COLO668 (cell line): ENCODE data around the gene SLAMF8.

ENCODE experiments used
- DNase-seq: peaks from one replicate; lab custom pipeline; 2025; ENCODE audit not compliant: unreplicated experiment; lab: John Stamatoyannopoulos, UW

The SLAMF8 gene

DNA sequence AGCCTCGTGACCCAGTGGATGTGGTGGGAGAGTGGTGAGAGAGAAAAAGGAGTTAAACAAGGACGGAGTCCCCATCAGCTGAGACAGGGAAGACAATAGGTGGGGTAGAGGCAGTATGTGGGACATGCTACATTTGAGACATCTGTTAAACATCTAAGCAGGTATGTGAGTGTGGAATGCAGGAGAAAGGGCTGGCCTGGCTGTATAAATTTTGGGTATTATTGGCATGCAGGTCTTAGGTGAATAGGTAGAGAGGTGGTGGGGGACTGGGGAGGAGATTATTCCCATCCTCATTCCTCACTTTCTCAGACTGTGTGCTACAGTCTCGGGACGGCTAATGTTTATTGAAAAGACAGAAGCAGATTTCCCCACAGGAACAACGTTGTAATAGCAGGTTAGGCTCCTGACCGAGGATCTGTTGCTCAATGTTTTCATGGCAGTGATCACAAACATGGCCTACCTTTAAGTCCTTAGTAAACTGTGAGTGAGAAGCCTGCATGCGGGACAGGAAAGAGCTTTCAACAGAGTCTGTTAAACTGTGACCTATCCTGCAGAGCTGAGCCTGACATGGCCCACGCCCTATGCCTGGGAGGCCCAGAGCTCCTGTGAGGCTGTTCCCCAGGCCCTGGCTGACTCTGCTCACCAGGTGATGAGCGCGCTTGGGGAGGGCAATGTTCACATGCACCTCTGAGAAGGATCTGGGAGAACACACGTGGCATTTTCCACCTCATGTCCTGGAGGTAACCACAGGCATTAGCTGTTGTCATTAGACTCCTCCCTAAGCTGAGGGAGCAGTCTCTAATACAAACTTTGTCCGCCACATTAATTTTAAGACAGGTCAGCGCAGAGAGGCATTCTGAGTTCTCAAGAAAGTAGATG, 19.3 kb downstream of the SLAMF8 start:
- DNase-seq = no peak

DNA sequence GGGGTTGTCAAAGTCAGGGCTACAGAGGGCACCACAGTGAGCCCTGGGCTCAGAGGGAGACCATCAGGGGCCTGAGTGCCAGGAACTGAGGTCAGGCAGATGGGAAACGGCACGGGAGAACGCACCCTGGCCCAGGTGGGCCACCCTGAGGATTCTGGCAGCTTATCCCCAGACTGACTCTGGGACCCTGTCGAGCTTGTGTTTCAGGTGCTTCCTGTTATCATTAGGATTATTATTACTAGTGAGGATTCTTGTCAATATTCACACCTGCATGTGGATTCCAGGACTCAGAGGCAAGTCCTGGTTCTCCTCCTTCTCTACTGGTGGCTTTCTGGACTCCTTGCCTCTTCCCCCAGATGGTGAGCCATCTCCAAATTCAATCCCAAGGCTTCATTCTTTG, 20.6 kb downstream of the SLAMF8 start:
- no peak for DNase-seq

DNA sequence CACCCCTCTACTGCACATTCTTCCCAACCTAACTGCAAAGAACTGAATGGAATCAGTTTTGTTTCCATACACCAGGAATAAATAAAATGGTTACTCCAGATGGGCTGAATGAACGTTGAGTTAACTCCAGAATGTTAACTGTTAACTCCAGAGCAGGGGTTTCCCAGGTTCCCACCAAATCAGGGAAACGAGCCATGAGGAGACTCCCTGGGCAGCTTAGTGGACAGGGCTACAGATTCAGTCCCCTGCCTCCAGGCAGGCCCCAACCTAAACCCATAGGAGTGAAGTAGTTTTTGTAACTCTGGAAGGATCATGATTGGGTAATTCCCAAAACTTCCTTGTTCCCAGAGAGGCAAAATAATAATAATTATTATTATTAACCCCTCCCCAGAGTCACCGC, 21.7 kb downstream of the SLAMF8 start:
- no peak for DNase-seq

DNA sequence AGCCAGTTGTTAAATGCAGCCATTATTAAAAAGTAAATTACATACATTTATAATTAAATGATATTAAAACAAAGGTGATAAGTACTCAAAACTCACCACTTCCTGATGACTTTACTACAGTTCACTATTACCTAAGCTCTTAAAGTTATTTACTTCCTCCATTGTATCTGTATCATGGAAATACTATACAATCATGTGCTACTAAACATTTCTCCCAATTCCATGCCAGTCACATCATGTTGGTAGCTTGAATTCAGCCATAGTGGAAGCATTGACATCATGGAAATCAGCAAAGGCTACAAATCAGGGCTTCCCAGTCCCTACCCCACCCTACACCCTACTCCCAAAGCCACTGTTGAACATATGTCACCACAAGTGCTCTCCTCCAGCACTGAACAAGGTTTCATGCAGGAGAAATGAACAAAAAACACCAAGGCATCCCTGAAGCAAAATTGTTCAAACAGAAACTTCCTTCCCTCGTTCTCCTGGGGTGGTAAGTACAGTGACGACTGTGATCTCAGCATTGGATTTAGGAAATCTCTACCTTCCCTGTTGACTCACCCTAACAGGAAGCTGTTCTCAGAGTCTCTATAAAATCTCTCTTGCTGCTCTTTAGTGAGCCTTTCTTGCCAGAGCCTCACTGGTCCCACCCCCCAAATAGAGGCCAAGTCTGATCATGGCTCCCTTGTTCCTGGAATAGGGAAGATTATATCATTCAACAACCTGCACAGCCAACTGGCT, 23.1 kb downstream of the SLAMF8 start:
- DNase-seq = no peak

DNA sequence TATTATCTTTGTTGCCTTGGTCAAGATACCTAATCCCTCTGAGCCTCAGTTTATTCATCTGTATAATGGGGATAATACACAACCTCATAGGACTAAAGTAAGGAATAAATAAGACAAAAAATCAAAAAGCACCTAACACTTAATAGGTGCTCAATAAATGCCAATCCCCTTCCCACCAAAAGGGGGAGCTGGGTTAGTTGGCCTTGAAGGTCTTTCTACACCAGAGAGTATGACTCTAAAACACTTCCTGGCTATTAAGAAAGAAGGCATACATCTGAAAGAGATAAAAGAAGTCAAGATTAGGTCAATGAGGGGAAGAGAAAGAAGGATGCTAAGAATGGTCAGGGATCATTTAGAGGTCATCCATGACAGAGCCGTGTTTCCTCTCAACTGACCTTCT, 24.7 kb downstream of the SLAMF8 start:
- DNase-seq = no peak

DNA sequence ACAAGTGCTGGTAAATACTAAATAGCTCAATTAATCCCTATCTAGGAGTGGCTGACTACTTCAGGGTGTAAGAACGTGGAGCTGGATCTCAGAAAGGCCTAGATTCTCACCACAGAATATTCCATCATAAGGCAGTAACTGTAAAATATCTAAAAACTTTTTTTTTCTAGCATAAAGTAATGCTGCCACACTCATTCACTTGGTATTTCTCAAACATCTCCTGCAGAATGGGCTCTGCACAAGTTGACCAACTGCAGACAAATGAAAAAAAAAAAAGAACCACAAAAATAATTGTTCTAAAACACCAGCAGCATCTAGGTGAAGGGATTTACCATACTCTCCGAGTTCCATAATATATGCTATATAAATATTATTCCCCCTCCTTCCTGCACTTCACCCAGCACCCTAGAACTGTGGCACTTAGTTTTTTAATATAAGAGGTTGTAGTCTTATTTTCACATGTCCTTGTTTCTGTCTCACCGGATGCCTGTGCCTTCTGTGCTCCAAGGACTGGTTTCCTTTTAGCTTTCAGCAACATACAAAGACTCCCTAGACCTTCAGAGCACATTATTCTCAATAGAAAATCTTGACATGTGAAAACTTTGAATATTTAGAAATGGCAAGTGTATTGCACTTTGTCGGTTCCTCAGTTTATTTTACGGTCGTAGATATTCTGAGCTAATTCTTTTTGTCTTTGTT, 26.9 kb downstream of the SLAMF8 start:
- no peak for DNase-seq

GRCh38 chr1:159854116-159854692, 27.5 kb downstream of the SLAMF8 start:
- peak; percentile 76 for DNase-seq

GRCh38 chr1:159854693-159855192, 28.1 kb downstream of the SLAMF8 start:
- peak; percentile 90 for DNase-seq

DNA sequence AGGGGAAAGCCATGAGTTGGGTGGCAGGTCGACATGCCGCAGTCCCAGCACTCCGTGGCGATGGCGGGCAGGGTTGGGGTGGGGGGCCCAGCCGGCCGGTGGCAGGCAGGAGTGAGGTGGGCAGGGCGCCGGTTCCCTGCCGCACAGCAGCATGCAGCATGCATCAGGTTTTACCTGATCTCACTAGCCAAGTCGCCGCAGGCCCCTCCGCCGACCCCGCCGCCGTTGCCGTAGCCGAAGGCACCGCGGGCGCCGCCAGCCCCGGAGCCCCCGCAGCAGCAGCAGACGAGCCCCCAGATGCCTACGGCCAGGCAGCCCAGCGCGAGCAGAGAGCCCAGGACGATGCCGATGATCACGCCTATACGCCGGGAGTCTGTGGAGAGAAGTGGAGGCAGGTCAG, 29.0 kb downstream of the SLAMF8 start:
- DNase-seq = no peak

DNA sequence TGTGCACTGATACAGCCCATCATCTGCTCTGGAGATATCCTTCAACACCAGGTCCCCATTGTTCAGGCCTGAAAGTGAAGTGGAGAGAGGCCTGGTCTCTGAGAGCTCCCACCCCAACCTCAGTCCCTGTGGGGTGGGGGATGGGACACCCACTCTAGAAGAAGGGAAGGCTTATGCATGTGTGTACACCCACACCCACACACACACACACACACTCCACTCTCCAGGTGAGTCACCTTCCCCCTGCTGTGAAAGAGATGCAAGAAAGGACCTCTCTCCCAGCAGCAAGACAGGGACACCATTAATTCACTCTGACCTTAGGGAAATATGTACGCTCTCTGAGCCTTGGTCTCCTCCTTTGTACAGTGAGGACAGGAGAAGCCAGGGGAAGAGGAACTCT, 29.9 kb downstream of the SLAMF8 start:
- DNase-seq = peak; percentile 16

GRCh38 chr1:159857889-159858288, 31.2 kb downstream of the SLAMF8 start:
- no peak for DNase-seq

DNA sequence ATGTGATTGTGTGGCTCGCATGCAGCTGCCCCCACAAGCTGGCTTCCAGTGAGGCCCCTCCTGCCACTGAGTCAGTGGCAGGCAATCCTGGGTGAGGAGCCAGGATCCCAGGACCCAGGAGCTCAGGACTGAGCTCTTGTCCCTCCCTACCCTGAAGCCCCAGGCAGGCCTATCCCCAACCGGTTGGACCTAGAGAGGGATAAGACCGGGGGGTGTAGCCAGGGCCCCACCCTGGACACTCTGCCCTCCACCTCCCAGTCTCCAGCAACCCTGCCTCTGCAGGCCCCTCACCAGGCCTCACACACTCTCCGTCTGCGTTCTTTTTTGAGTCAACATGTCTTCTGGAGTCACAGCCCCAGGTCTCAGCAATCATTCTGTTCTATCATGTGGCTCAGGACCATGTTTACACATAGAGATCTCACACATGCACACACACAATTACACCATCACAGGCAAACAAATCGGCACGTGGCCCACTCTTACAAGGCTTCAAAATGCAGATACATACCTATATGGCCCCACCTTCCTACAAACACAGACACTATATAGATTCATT, 33.2 kb downstream of the SLAMF8 start:
- no peak for DNase-seq

- no peak for DNase-seq
Observed at GRCh38 chr1:159860456-159860855, 33.8 kb downstream of the SLAMF8 start.

DNA sequence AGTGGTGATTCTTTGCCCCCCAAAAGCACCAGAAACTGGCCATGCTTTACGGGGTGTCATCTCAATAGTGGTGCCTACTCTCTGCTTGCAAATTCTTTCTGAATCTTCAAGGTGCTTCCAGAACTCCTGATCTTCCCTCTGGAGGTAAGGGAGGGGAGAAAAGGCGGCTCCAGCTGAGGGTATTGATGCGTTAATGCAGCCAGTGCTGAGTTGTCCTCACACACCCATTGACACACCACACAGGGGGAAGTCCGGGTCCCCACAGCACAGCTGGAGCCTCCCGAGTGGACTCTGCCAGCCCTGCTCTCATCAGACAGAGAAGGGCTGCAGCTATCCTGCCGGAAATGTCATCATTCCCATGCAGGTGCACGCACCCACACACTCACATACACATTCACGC, 34.5 kb downstream of the SLAMF8 start:
- no peak for DNase-seq

GRCh38 chr1:159862031-159862430, 35.4 kb downstream of the SLAMF8 start:
- DNase-seq = no peak

GRCh38 chr1:159862557-159862956, 35.9 kb downstream of the SLAMF8 start, which contains the start of gene VSIG8:
Gene VSIG8, minus strand, starts transcription at chr1:159862657. Its CDS starts 136 bp downstream, at chr1:159862521.
- DNase-seq = no peak

DNA sequence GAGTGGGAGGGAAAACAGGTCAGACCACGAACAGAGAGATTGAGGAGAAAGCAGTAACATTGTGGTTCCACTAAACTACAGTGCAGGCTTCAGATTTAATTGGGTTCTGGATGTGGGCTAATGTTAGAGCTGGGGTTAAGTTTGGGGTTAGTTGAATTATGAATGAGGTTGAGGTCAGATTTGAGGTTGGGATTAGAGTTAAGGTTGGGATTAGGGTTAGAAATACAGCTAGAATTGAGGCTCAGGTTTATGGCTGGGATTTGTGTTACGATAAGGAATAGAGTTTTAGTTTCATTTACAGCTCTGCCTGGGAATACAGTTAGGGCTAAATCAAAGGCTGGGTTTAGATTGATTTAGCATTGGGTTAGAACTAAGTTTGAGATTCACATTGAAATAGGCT, 37.6 kb downstream of the SLAMF8 start:
- DNase-seq = no peak

- DNase-seq = no peak
Observed at GRCh38 chr1:159866066-159866465, 39.4 kb downstream of the SLAMF8 start.

DNA sequence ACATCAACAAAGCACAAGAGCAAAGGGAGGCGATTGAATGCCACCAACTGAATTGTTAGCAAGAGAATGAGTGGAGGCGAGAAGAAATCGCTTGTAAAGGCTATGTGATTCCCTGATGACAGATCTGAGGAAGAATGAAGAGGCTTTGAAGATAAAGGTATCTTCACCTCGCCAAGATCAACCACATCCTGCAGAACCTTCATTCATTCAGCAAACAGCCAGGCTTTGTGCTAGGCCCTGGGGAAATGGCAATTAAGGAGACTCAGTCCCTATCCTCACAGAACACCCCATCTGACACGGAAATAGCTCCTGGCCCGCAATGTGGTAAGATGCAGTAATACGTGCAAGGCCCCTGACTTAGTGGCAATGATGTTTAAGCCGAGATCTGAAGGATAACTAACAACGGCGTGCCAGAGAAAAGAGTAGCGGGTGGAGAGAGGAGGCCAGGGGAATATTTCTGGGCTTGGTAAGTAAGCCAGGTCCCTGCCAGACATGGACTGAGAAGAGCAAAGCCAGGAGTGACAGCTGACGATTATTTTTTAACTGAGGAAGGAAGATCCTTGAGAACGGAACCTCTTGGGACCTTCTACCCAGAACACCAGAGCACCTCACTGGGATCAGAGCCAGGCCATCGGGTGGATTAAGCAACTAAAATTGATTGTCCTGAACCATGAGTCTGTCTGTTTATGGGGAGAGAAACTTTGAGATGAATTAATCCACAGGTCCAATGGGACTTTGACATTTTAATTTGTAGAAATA, 40.4 kb downstream of the SLAMF8 start:
- DNase-seq = no peak

- DNase-seq = peak; percentile 81
Observed at GRCh38 chr1:159867664-159868026, 41.0 kb downstream of the SLAMF8 start.
